Measurements from ENCODE around the gene CUTA.
"Not testable (repeated sequence)": the region's sequence is repeated elsewhere in the genome, so short reads cannot be mapped to it uniquely, and the experiment has no call there.

CUTA gene

DNA sequence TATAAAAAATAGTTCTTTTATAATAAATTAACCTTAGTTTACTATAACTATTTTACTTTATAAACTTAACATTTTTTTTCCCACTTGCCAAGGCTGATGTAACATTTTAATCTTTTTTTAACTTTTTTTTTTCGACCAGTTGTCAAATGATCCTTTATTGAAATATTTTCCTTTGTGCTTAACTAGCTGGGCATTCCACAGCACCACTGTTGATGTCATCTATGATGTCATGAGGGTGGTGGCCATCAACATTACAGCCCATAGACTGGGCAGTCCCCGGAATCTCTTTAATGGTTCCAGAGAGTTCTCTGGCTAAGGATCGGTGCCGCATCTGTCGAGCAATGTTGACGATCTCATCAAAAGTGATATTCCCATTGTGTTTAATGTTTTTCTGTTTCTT is 18.0 kb downstream of the CUTA start:
- not testable (repeated sequence) for DNase-seq

DNA sequence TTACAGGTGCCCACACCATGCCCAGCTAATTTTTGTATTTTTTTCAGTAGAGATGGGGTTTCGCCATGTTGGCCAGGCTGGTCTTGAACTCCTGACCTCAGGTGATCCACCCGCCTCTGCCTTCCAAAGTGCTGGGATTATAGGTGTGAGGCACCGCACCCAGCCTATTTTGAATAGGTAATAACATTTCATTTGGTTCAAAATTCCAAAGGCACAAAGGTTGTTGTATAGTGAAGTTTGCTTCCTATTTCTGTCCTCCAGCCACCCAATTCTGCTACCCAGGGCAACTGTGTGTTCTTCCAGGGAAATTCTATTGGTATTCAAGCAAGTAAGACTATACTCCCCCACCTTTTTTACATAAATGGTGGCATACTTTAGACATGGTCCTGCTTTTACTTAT is 19.3 kb downstream of the CUTA start:
- not testable (repeated sequence) for DNase-seq

DNA sequence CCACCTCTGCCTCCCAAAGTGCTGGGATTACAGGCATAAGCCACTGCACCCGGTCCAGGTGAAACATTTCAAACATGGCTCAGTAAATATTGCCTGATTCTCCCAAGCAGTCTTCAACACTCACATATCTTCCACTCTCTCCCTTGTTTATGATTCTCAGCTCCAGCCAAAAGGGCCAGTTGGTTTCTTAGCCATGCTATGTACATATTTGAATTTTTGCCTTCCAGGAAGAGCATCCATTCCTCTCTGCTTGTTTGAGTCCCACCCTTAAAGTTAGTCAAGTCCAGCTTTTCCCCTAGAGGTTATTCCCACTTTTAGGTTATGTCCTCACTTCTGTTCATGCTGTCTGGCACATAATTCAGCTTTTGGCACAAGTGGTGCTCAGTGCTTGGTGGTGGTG is 20.4 kb downstream of the CUTA start:
- DNase-seq: no peak

DNA sequence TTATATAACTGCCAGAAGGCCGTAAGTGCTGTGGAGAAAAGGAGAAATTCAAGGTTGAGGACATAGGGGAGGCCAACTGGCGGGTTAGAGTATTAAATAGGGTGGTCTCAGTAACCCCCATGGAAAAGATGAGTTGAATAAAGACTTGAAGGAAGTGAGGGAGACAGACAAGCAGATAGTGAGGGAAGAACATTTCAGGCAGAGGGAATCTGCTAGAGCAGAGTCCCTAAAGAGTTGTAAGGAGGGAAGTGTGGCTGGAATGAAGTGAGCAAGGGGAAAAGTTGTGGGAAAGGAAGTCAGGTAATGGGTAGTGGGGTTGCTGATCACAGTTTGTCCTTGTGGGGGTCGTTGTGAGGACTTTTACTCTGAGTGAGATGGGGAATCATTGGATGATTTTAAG is 24.9 kb downstream of the CUTA start:
- no peak for DNase-seq

DNA sequence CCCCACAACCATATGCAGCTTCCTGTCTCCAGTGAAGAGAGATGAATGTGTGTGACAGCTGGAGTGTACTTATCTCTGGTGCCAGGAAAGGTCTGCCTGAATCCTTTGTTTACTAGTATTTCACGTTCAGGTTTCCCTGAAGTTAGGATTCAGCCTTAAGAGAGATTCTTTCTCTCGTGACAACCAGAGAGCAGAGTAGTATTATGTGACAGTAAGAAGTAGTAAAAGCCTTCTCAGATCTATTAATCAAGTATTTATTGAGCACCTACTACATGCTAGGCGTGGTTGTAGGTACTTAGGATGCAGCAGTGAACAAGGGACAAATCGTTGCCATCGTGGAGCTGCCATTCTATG is 25.3 kb downstream of the CUTA start:
- DNase-seq: no peak

DNA sequence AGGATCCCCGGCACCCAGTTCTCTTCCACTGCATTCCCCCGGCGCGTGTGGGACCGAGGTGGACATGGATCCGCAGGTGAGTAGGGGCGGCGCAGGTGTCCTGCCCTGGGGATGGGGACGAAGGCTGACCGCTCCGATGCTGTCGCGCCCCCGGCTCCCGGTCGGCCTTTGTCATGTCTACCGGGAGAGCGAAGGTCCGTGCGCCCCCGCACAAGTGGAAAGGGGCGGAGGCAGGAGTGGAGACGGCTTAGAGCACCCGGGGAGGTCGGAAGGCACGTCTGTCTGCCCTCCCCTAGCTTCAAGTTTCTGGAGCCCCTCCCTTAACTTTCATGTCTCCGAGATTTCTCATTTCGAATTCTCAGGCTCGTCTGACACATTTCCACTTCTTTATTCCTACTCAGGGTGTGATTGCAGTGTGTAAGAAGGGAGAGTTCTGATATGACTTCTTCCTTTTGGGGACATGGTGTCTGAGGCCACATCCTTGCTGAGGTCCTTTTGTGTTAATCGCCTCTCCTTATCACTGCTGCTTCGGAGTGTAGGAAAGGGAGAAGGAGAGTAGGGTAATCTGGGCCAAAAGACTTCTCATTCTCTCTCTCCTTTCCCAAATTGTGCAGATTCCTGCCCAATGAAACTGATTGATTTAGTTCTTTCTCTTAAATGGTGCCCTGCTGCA is 25.8 kb downstream of the CUTA start:
- no peak for DNase-seq

DNA sequence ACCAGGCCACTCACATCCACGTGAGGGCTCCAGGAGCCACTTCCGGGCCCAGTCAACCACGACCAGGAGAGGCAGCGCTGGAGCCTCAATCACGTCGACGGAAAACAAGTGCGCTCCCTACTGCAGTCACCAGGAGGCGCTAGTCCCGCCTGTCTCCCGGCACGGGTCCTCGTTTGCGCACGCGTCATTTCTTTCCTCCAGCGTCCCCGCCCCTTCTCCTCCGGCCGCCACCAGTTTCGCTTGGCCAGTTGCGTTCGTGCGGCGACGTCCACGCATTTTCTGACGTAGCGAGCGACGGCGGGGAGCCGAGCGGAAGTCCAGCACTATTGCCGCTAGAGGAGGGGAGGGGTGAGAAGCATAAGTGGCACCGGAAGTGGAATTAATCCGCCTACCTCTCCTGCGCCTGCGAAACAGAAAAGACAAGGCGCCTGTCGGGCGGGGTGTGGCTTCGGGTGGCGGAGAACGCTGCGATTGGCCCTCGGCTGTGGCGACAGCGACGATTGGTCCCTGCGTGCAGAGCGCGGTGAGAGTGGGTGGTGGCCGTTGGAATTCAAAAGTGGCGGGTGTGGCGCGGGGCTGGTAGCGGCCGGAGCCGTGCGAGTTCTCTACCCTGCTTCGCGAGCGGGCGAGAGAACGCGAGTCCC is 26.5 kb downstream of the CUTA start, which contains the start of gene KIFC1:
TSS of gene KIFC1 (plus strand) at position 546 of the 644 bp plus-strand sequence. CDS start 163 bp downstream, outside the sequence.
- peak; percentile 100 for DNase-seq

DNA sequence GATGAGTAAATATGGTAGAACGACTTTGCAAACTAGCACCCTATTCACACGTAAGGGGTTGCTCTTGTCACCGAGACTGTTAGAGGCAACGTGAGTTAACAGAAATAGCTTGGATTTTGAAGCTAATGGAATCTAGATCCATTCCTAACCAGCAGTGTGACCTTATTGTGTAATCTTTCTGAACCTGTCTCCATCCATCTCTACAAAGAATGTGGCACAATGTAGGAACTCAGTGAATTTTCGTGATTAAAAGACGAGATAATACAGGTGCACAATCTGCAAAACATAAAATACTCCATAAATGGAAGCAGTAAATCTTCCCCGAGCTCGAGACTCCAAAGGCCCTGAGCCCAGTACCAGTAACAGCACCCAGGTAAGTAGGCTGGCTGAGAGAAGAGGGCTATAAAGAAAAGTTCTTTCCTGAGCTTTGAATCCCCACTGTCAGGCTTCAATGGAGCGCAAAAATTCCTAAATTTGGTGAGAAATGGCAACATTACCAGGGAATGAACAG is 27.1 kb downstream of the CUTA start:
- DNase-seq: no peak

DNA sequence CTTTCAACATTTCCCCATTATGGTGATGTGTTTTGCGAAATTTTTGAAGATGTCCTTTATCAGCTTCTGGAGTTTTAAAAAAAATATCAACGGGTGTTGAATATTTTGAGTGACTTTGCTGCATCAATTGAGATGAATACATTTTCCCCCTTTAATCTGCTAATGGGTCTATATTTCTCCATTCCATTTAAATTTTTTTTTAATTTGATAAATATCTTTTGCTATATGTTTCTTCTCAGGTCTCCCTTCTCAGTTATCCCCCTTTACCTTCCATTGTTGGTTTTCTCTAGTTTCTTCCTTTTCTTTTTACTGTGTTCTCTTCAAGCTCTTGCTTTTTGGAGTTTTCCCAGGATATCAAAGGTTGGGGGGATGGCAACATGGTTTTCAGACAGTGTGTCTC is 27.7 kb downstream of the CUTA start:
- no peak for DNase-seq

DNA sequence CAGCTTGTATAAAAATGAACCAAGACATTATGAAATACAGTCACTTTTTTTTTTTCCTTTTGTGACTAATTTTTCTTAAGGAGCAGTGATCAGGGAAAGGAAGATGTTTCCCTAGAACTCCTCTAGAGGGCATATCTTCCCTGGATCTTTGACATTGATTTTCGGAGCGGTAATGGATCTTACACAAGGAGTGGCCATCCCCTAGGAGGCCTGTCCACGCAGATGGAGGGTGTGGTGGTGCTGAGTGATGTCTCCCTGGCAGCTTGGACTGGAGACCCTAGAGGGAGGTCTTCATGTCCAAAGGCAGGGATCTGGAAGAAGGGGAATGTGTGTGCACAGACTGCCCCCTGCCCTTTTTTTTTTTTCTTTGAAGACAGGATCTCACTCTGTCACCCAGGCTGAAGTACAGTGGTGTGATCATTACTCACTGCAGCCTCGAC is 33.3 kb downstream of the CUTA start:
- DNase-seq: no peak

DNA sequence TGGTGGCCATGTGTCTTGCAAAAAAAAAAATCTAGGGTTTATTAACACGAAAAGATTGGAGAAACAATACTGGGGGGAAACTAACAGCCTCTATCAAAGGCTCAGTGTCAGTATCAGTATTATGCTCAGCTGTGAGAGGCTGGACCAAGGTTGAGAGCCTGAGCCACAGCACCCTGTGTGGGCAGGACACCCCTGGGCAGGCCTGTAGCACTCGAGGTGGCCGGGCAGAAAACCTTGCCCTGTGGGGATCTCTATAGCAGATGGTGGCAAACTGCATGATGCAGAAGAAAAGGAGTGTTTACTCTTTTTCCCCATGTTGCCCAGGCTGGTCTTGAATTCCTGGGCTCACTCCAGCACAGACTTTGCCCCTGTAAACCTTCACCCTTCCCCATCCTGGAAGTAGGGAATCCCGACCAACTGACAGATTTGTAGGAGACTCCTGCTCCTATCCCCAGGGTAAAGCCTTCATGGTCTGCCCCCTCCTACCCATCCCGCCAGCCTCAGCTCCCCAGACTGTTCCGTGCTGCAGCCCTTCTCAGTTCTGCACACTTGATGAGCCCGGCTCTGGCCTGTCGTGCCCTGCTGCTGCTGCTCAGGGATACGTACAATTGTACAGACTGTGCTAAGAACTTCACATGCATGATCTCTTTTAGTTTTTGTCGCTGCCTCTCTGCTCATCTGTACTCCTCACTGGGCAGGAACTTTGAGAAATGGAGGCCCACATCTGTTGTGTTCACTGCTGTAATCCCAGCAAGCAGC is 34.3 kb downstream of the CUTA start:
- DNase-seq: no peak

DNA sequence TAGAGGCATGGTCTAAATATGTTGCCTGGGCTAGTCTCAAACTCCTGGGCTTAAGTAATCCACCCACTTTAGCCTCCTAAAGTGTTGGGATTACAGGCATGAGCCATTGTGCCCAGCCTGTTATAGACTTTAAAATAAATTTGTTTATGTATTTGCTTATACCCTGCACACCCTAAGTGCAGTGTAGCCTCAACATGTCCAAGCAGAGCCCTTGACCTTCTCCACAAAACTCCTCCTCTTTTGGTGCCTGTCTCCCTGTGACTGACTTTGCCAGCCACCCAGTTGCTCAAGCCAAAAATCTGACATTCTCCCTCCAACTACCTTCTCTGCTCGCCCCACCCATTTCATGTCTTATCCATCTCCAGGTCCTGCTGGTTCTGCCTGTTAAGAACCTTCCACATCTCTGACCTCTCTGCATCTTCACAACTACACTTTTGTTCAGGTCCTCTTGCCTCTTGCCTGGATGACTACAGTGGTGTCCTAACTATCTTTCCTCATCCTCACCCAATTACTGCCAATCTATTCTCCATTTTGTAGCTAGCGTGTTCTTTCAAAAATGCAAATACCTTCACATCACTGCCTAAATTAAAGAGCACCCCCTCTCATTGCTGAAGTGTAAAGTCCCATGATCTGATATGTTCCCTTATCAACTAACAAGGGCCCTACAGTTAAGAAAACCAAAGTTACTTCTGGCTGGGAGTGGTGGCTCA is 37.5 kb downstream of the CUTA start:
- no peak for DNase-seq

DNA sequence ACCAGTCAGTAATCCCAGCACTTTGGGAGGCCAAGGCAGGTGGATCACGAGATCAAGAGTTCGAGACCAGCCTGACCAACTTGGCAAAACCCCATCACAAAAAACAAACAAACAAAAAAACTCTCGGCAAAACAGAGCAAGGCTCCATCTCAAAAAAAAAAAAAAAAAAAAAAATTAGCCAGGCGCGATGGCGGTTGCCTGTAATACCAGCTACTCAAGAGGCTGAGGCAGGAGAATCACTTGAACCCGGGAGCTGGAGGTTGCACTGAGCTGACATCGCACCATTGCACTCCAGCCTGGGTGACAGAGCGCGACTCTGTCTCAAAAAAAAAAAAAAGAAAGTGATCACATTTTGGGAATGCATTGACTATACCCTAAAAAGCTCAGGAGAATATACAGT is 38.7 kb downstream of the CUTA start:
- not testable (repeated sequence) for DNase-seq

DNA sequence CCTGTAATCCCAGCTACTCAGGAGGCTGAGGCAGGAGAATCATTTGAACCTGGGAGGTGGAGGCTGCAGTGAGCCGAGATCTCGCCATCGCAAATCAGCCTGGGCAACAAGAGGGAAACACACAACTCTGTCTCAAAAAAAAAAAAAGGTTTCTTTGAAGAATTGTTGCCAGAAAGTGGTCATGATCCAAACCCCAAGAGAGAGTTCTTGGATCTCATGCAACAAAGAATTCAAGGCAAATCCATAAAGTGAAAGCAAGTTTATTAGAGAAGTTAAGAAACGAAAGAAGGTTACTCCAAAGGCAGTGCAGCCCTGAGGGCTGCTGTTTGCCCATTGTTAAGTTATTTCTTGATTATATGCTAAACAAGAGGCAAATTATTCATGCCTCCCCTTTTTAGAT is 40.7 kb downstream of the CUTA start:
- no peak for DNase-seq

DNA sequence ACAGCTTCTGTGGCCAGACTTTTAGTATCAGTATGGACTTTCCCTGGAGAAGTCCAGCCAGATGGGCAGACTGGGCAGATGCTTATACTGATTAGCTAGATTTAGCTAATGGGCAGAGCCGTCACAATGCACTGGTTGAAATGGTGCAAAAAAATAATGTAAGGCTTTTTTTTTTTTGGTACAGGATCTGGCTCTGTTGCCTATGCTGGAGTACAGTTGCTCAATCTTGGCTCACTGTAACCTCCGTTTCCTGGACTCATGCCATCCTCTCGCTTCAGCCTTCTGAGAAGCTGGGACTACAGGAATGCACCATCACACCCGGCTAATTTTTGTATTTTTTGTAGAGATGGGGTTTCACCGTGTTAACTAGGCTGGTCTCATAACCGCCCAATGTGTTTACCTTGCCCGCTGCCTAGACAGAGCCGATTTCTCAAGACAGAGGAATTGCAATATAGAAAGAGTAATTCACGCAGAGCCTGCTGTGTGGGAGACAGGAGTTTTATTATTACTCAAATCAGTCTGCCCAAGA is 42.7 kb downstream of the CUTA start:
- DNase-seq: no peak

DNA sequence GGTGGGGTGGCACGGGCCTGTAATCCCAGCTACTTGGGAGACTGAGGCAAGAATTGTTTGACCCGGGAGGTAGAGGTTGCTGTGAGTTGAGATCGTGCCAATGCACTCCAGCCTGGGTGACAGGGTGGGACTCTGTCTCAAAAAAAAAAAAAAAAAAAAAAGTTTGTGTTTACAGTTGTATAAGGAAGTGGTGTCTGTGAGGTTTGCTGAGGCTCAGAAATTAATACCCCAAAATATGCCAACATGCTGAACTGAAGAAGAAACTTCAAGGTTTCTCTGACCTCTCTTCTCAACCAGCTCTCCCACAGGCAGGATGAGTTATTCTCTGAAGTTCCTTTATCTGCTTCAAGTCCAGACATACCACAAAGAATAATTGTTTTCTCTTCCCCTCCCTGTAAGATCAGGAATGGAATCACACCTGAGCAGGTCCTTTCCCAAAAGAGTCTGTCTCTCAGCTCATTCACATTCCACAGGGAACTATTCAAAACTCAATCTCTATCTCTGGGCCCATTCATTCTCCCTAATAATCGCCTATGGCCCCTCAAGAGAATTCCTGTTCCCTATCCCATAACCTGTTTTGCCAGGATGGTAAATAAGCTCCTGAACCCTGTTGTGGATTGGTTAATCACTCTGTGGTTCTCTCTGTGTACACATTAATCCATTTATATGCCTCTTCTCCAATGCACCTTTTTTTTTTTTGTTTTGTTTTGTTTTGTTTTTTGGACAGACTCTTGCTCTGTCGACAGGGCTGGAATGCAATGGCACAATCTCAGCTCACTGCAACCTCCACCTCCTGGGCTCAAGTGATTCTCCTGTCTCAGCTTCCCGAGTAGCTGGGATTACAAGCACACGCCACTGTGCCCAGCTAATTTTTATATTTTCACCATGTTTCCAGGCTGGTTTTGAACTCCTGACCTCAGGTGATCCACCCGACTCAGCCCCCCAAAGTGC is 43.7 kb downstream of the CUTA start:
- no peak for DNase-seq

DNA sequence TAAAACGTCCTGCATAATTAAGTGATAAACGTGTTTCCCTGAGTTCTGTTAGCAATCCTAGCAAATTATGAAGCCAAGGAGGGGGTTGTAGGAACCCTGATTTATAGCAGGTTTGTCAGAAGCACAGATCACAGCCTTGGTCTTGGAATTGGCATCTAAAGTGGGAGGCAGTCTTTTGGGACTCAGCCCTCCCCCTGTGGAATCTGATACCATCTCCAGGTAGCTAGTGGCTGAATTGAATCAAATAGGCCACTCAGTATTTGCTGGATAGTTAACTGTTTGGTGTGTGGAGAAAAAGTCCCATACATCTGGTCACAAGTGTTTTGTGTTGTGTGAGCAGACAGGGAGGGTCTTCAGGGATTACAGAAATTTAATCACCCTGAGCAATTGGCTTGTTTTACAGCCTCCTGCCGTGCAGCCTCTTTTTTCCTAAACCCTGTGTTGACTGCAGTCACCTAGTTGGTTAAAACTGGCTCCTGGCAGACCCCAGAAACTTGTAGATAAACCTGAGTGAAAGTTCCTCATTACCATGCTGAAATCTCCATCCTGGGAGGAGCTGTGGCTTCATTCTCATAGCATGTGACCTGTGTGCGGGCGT is 45.3 kb downstream of the CUTA start:
- DNase-seq: no peak

DNA sequence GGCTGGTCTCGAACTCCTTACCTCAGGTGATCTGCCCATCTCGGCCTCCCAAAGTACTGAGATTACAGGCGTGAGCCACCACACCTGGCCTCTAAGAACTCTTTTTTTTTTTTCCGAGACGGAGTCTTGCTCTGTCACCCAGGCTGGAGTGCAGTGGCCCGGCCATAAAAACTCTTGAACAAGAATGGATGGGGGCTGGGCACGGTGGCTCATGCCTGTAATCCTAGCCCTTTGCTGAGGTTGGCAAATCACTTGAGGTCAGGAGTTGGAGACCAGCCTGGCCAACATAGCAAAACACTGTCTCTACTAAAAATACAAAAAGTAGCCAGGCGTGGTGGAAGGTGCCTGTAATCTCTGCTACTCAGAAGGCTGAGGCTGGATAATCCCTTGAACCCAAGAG is 46.0 kb downstream of the CUTA start:
- DNase-seq: not testable (repeated sequence)

DNA sequence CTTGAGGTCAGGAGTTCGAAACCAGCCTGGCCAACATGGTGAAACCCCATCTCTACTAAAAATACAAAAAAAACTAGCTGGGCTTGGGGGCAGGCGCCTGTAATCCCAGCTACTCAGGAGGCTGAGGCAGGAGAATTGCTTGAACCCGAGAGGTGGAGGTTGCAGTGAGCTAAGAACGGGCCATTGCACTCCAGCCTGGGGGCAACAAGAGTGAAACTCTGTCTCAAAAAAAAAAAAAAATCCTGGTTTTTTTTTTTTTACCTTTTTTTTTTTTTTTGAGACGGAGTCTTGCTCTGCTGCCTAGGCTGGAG is 50.2 kb downstream of the CUTA start:
- DNase-seq: not testable (repeated sequence)

DNA sequence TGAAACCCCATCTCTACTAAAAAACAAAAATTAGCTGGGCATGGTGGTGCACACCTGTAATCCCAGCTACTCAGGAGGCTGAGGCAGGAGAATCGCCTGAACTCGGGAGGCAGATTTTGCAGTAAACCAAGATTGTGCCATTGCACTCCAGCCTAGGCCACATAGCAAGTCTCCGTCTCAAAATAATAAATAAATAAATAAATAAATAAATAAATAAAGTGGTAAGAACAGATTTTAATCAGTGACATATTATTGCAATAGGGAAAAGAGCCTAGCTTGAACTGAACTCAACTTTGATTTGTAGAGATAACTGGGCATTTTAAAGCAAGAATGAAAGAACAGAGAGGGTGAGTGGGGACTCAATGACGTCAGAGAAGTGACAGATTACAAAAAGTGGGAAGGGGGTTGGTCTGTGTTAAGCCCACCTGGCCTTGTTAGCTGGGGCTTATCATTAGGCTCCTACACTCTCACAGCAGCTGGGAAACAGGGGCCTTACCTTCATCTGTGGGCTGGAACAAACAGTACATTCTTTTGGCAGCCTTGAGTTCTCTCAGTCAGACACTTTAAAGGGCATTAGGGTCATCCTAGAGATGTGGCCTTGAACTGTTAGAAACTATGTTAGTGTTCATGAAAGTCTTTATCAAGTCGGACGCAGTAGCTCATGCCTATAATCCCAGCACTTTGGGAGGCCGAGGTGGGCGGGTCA is 50.7 kb downstream of the CUTA start:
- DNase-seq: no peak

Data from CD4-positive, alpha-beta T cell treated with Interferon gamma for 1 hour (primary cell).